Activated naive CD4-positive, alpha-beta T cell treated with anti-CD3 and anti-CD28 coated beads, Interleukin-2, amount 50 U/mL, for 72 hours (primary cell): ENCODE measurements around the gene ATXN7. TPM values are rescaled to one million over a fixed set of nuclear protein-coding genes. Genes with fewer than 3 reads are reported as not detected.

ENCODE experiments used
- ATAC-seq, 2 donors: fragments of 150-1000 bp; cut with Tn5 transposase; 2 replicates each; pipeline ENCODE4 v1.10.0; 2021; ENCODE audit warnings: mild to moderate bottlenecking in 2 of 2, moderate library complexity in 2 of 2
- DNase-seq, 2 donors: peaks; one replicate each; pipeline ENCODE4 v3.0.0; 2021 to 2022; ENCODE audit warnings: low spot score in 2 of 2
- H3K27ac Mint-ChIP-seq, 2 donors: one replicate each; pipeline ENCODE4 v1.8.0; 2022; ENCODE audit warnings: mild to moderate bottlenecking in 2 of 2, mixed read lengths in 2 of 2
- H3K36me3 Mint-ChIP-seq, 2 donors: one replicate each; pipeline ENCODE4 v1.8.0; 2022; ENCODE audit warnings: mixed read lengths in 2 of 2
- H3K9me3 Mint-ChIP-seq, 2 donors: one replicate each; pipeline ENCODE4 v1.8.0; 2022; ENCODE audit warnings: mixed read lengths in 2 of 2
- total RNA-seq, 2 donors: library from RNA; stranded (reverse); gene quantifications; one replicate each; pipeline ENCODE4 v1.2.3, GENCODE V29; 2022

The ATXN7 gene
- total RNA-seq, 2 donors from 2014 or later, result 28.6 to 54.9 TPM

GRCh38 chr3:63937661-63938651, 74.3 kb downstream of the ATXN7 start:
- peaks cover 2 to 43% of the 10 kb centered on the region in 2 donors for H3K36me3 Mint-ChIP-seq
- H3K27ac Mint-ChIP-seq, result no peak overlapping the region
- no peaks in the 10 kb centered on the region for H3K9me3 Mint-ChIP-seq
- ATAC-seq (no peak), DNase-seq (no peak)

- H3K36me3 Mint-ChIP-seq, result peaks cover 5 to 34% of the 10 kb centered on the region in 2 donors
- ATAC-seq, result no peak
- H3K27ac Mint-ChIP-seq, result no peak overlapping the region
- DNase-seq, result no peak
- no peaks in the 10 kb centered on the region for H3K9me3 Mint-ChIP-seq
Measured at GRCh38 chr3:63940389-63940757, 76.7 kb downstream of the ATXN7 start.

GRCh38 chr3:63942528-63942927, 78.9 kb downstream of the ATXN7 start:
- no peaks in the 10 kb centered on the region for H3K9me3 Mint-ChIP-seq
- peaks cover 9 to 42% of the 10 kb centered on the region in 2 donors for H3K36me3 Mint-ChIP-seq
- ATAC-seq (no peak), DNase-seq (no peak)
- H3K27ac Mint-ChIP-seq, result no peak overlapping the region

GRCh38 chr3:63943678-63944077, 80.0 kb downstream of the ATXN7 start:
- DNase-seq, result no peak
- ATAC-seq, result no peak
- peaks cover 9 to 37% of the 10 kb centered on the region in 2 donors for H3K36me3 Mint-ChIP-seq
- H3K9me3 Mint-ChIP-seq, result no peaks in the 10 kb centered on the region
- no peak overlapping the region for H3K27ac Mint-ChIP-seq

- H3K9me3 Mint-ChIP-seq, result no peaks in the 10 kb centered on the region
- DNase-seq (no peak), ATAC-seq (no peak)
- H3K27ac Mint-ChIP-seq, result peak overlapping the region in 1 of 2 donors; percentile 70
- H3K36me3 Mint-ChIP-seq, result peaks cover 9 to 31% of the 10 kb centered on the region in 2 donors
Measured at GRCh38 chr3:63945558-63946096, 82.0 kb downstream of the ATXN7 start.

GRCh38 chr3:63946753-63947152, 83.1 kb downstream of the ATXN7 start:
- no peaks in the 10 kb centered on the region for H3K9me3 Mint-ChIP-seq
- H3K36me3 Mint-ChIP-seq, result peaks cover 9 to 30% of the 10 kb centered on the region in 2 donors
- peak overlapping the region; percentile 0 to 75 for H3K27ac Mint-ChIP-seq
- ATAC-seq (no peak), DNase-seq (no peak)

- DNase-seq (no peak), ATAC-seq (peak in 1 of 2 donors; percentile 50)
- Mint-ChIP-seq H3K9me3 (no peaks in the 10 kb centered on the region), H3K27ac (peak overlapping the region; percentile 0 to 66), H3K36me3 (peaks cover 9 to 22% of the 10 kb centered on the region in 2 donors)
Measured at GRCh38 chr3:63947594-63947993, 83.9 kb downstream of the ATXN7 start.

- DNase-seq, result no peak
- H3K9me3 Mint-ChIP-seq, result no peaks in the 10 kb centered on the region
- H3K36me3 Mint-ChIP-seq, result peaks cover 10 to 25% of the 10 kb centered on the region in 2 donors
- H3K27ac Mint-ChIP-seq, result no peak overlapping the region
- no peak for ATAC-seq
Measured at GRCh38 chr3:63949005-63949404, 85.3 kb downstream of the ATXN7 start.

GRCh38 chr3:63950698-63951097, 87.0 kb downstream of the ATXN7 start:
- ATAC-seq (no peak), DNase-seq (no peak)
- Mint-ChIP-seq H3K36me3 (peaks cover 13 to 28% of the 10 kb centered on the region in 2 donors), H3K9me3 (no peaks in the 10 kb centered on the region), H3K27ac (peak overlapping the region in 1 of 2 donors; percentile 71)

GRCh38 chr3:63951492-63952247, 88.0 kb downstream of the ATXN7 start:
- H3K27ac Mint-ChIP-seq, result peak overlapping the region in 1 of 2 donors; percentile 71
- DNase-seq (no peak), ATAC-seq (peak in 1 of 2 donors; percentile 30)
- H3K36me3 Mint-ChIP-seq, result peaks cover 9 to 22% of the 10 kb centered on the region in 2 donors
- H3K9me3 Mint-ChIP-seq, result no peaks in the 10 kb centered on the region

GRCh38 chr3:63952248-63952594, 88.6 kb downstream of the ATXN7 start:
- H3K9me3 Mint-ChIP-seq, result no peaks in the 10 kb centered on the region
- peak in 1 of 2 donors; percentile 75 for ATAC-seq
- no peak overlapping the region for H3K27ac Mint-ChIP-seq
- no peak for DNase-seq
- H3K36me3 Mint-ChIP-seq, result peaks cover 9 to 22% of the 10 kb centered on the region in 2 donors

GRCh38 chr3:63954182-63954581, 90.5 kb downstream of the ATXN7 start:
- H3K36me3 Mint-ChIP-seq, result peaks cover 9 to 22% of the 10 kb centered on the region in 2 donors
- no peaks in the 10 kb centered on the region for H3K9me3 Mint-ChIP-seq
- peak overlapping the region in 1 of 2 donors; percentile 55 for H3K27ac Mint-ChIP-seq
- no peak for ATAC-seq
- no peak for DNase-seq

GRCh38 chr3:63955036-63955650, 91.5 kb downstream of the ATXN7 start:
- no peaks in the 10 kb centered on the region for H3K9me3 Mint-ChIP-seq
- ATAC-seq (no peak), DNase-seq (no peak)
- peaks cover 9 to 22% of the 10 kb centered on the region in 2 donors for H3K36me3 Mint-ChIP-seq
- H3K27ac Mint-ChIP-seq, result peak overlapping the region; percentile 21 to 56

- H3K27ac Mint-ChIP-seq, result no peak overlapping the region
- DNase-seq (no peak), ATAC-seq (no peak)
- peaks cover 9 to 22% of the 10 kb centered on the region in 2 donors for H3K36me3 Mint-ChIP-seq
- H3K9me3 Mint-ChIP-seq, result no peaks in the 10 kb centered on the region
Measured at GRCh38 chr3:63955830-63956545, 92.3 kb downstream of the ATXN7 start.

GRCh38 chr3:63959146-63959545, 95.5 kb downstream of the ATXN7 start:
- DNase-seq (no peak), ATAC-seq (no peak)
- Mint-ChIP-seq H3K9me3 (no peaks in the 10 kb centered on the region), H3K36me3 (peaks cover 2 to 10% of the 10 kb centered on the region in 2 donors), H3K27ac (no peak overlapping the region)
